GM21528 (cell line): ENCODE data around the gene PIEZO1.
A peak's percentile ranks its signal among the peaks of the same experiment; 100 is the strongest.

Experiments used
- ATAC-seq: cut with Tn5 transposase; IDR thresholded peaks from one replicate; pipeline ENCODE4 v1.9.1; 2021; ENCODE audit warnings: mild to moderate bottlenecking, moderate library complexity; ENCODE audit not compliant: unreplicated experiment, low FRiP score

PIEZO1 gene

GRCh38 chr16:88694221-88695087 lies 90.6 kb downstream of the PIEZO1 start:
- no peak for ATAC-seq

GRCh38 chr16:88693420-88694177 lies 91.4 kb downstream of the PIEZO1 start:
- no peak for ATAC-seq

- ATAC-seq: no peak
Observed at GRCh38 chr16:88692861-88693260, 92.2 kb downstream of the PIEZO1 start.

- ATAC-seq: no peak
Observed at GRCh38 chr16:88691924-88692560, 93.0 kb downstream of the PIEZO1 start.

GRCh38 chr16:88691129-88691813 lies 93.7 kb downstream of the PIEZO1 start:
- no peak for ATAC-seq

- ATAC-seq: no peak
Observed at GRCh38 chr16:88690341-88691128, 94.5 kb downstream of the PIEZO1 start.

- no peak for ATAC-seq
Observed at GRCh38 chr16:88688013-88688778, 96.8 kb downstream of the PIEZO1 start.

GRCh38 chr16:88687676-88688012 lies 97.4 kb downstream of the PIEZO1 start:
- ATAC-seq: no peak

- no peak for ATAC-seq
Observed at GRCh38 chr16:88687254-88687576, 97.8 kb downstream of the PIEZO1 start.

GRCh38 chr16:88686439-88687253 lies 98.4 kb downstream of the PIEZO1 start, which contains the start of gene SNAI3:
TSS of gene SNAI3 (minus strand) at chr16:88686507. CDS start at chr16:88686406, 101 bp downstream.
- ATAC-seq: peak; percentile 50

- ATAC-seq: no peak
Observed at GRCh38 chr16:88686062-88686438, 99.0 kb downstream of the PIEZO1 start.

- ATAC-seq: no peak
Observed at GRCh38 chr16:88685156-88686061, 99.6 kb downstream of the PIEZO1 start.

- no peak for ATAC-seq
Observed at GRCh38 chr16:88684569-88685155, 100.4 kb downstream of the PIEZO1 start.

GRCh38 chr16:88681709-88682451 lies 103.1 kb downstream of the PIEZO1 start:
- peak; percentile 65 for ATAC-seq

- no peak for ATAC-seq
Observed at GRCh38 chr16:88681084-88681680, 103.8 kb downstream of the PIEZO1 start.

GRCh38 chr16:88680554-88681083 lies 104.4 kb downstream of the PIEZO1 start:
- no peak for ATAC-seq
